Germinal center (tissue), 1 donor: ENCODE results near the gene ZBTB7C.

Source experiments
- DNase-seq: peaks from one replicate; pipeline ENCODE4 v3.0.0; 2012; ENCODE audit warnings: mixed read lengths, low spot score

ZBTB7C gene

DNA sequence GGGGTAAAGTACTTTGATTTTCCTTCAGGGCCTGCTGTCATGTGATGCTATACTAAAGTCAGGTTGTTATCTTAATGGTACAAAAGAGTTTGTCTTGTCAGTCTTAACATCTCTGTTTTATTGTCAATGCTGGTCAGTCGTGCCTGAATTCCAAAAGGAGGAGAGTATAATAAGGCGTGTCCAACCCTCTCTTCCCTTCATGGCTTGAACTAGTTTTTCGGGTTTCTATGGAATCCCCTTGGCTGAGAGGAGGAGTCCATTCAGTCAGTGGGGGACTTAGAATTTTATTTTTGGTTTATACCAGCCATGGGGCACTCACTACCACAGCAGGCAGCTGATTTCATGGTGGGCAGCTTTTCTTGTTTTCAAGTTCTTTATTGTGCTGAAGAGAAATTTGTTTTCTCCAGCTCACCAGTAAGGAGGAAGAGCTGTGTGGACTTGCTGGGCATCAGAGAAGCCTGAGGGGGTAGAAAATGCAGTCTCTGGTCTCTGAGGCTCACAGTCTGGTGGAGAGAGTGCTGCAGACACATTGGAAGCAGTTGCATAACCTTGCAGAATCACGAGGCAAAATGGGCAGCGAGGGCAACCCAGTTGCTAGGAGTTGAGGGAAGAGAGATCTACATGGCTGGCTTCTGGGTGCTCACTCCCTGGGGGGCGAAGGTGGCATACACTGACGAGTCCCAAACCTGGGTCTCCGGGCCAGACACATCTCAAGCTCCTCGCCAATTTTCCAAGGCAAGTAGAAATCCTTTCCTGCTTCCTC, 193.1 kb downstream of the ZBTB7C start:
- no peak for DNase-seq

DNA sequence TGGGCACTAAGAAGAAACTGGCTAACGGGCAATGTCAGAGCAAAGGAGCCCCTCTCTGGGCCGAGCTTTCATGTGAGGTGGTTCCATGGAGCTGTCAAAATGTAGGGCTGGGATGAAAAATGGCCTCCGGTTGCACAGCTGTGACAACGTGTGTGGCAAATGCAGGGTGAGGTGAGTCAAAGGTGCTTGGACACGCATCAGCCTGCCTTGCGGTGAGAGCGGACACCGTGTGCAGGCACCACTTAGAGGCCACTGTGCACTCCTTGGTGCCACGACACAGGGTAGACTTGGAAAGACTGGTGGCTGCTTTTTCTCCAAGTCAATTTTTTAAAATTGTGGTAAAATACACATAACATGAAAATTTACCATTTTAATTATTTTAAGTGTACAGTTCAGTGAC, 195.4 kb downstream of the ZBTB7C start:
- no peak for DNase-seq

DNA sequence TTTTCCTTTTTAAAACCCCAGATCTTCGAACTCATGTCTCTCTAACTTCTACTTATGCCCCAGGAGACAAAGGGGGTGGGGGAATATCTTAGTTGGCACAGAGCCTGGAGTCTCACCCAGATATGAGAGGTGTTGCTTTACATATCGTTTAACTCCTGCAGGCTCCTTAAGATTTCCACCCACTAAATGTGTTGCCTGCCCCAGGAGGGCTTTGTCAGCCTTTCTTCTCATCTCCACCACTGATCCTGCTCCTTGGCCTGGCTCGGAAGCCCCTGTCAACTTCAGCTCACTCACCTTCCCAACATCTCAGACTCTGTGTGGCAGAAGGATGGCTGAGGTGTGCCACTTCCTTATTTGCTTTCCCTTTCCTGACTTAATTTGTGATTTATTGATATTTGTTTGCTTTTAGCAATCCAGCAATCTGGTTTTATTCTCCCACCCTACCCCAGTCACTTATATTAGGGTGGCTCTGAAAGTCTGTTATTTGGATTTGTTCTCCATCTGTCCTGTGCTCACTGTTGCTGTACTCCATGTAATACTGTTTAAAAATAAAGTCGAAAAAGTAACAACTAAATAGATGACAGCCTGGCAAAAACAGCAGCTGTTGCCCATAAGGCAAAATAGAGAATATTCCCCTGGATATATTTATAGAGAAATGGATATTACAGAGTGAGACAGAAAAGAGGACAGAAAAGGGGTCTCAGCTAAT, 200.6 kb downstream of the ZBTB7C start:
- DNase-seq = no peak

DNA sequence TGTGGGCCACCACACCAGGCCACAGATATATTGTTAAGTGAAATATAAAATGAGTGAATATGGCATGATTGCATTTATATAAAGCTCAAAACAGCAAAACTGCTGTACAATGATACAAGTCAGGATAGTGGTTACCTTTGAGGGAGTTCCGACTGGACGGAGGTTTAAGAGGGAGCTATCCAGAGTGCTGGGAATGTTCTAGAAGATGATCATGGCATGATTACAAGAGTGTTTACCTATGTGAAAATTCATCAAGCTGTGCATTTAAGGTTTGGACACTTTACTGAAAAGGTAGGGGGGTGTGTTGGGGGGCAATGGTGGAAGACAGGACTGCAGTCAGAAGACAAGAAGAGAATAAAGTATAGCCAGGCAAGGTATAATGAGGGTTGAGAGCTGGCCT, 201.4 kb downstream of the ZBTB7C start:
- DNase-seq = no peak

DNA sequence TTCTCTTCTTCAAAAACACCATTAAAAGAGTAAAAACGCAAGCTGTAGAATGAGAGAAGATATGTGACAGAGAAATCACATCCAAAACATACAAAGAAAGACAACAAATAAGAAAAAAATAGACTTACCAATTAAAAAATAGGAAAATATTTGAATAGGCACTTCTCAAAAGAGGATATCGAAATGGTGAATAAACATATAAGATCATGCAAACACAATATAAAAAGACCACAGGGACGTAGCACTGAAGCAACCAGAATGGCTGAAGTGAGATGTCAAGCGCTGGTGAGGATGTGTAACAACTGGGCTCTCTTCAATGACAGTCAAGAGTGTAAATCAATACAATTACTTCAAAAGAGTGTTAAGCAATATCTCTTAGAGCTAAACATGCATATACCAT, 202.3 kb downstream of the ZBTB7C start:
- DNase-seq = no peak

DNA sequence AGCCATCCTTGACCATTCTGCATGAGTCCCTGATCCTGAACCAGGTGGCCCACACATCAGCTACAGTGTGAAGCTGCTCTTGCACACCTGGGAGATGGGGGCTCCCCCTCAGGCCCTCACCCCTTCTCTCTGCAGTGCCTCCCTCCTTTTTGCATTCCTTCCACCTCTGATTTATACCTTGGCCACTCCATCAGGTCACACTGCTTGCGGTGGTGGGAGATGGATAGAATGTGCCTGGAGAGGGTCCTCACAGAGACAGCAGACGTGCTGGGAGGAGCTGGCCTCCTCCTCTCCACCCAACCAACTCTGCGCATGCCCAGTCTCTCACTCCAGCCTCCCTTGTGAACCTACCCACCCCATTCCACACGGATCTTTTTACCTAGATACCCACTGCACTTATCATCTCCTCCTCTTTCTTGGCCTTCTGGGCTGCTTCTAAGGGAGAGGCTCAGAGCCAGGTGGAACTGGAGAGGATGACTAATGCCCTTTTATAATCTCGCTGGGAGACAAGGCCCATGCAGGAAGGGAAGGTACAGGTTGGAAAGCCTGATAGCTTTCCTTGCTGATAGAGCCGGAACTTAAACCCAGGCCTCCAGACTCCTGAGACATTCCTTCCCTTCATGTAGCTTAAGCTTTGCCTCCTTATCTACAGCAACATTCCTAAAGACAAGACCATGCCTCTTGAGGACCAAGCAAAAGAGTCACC, 205.1 kb downstream of the ZBTB7C start:
- DNase-seq = no peak

DNA sequence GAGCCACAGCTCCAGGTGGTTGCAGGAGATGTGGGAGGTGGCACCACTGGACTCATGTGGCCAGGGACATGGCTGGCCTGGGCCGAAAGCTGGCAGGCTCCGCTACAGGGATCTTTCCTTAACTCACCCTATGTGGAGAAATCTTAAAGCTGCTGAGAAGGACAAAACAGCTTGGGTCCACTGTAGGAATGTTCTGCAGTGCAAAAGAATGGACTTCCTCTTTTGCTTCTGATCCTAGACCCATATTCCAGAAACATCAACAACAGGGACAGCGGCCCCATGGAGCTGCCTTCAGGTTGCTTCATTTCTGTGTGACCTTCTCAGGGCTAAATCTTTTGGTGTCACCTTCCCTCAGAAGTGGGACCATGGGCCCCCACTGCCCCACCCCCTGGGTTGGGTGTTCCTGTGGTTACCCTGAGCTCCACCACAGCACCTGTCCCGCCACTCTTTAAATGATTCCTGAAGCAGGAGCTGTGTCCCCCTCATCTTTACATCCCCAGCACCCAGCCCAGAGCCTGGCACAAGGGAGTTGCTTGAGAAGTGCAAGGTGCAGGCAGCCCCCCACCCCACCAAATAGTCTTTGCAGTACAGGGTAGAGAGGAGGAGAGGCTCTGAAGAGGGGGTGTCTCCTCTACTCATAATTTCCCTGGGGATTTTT, 205.8 kb downstream of the ZBTB7C start:
- no peak for DNase-seq

DNA sequence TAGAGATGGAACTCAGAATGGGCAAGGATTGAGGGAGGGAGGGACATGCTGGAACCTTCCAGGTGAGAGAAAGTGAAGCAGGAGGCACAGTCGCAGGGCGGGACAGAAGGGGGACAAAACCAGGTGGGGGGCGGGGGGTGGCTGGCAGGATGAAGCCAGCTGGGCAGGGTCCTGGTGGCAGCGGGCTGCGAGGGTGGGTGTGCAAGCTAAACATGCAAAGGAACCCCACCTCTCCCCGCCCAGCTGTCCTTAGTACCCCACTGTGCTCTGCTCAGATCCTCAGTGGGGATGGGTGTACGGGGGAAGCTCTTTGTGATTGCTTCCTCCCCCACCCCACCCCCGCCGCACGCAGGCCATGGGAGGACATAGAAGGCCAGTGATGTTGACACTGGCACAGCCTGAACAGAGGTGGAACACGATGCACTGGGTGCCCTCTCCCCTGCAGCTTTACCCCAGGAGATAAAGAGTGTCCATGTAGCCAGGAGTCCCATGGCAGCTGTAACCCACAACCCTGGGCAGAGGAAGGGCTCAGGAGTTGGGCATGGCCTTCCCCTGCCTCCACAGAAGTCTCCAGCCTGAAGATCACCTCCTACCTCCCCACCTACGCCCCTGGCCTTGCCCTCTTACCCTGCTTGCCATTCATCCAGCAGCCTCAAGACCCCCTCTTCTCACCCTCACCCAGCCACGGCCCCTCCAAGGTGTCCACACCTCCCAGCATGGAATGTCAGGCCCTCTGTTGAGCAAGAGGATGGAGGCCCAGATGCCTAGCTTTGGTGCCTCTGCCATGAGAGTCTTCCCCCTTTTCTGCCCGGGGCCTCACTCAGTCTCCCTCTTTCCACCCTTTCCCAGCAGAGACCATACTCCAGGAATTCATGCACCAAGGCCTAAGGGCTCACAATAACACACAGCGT, 206.6 kb downstream of the ZBTB7C start:
- no peak for DNase-seq

DNA sequence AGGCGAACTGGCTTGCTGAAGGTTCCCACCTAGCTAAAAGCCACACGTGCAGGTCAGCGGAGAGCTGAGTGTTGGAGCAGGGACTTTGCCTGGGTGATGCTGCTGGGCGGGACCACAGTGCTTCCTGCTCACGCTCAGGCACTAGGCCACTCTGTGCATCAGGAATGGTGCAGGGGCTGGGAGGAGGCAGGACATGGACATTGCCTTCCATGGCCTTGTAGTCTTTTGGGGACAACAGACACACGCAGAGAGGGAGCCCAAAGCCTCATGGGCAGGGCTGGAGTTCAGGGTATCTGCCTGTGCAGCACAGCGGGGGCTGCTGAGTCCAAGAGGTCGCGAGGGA, 207.2 kb downstream of the ZBTB7C start:
- no peak for DNase-seq

DNA sequence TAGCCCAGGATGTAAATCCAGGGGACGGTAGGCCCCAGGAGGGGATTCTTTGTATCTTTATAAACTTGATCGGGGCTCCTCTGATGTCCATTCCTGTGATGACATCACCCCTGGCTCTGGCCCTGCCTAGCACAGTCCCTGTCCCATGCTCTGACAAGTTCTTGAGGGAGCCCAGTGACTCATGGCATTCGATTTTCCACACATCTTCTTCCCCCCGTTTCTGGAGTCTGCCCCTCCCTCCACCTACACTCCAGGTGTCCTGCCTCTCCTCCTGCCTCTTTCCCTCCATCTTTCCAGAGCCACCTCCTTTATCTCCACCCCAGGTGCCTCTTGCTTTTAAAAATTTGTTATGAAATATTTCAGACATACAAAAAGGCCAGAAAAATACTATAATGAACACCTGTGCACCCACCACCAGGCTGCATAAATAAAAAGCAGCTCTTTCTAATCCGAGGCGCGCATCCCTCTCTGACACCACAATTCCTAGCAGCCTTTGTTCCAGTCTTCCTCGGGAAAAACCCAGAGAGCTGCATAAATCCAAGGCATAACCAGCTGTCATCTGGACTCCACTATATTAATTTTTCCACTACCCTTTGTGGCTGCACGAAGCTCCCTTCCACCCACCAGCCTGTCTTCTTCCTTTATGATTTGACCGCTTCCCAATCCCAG, 207.7 kb downstream of the ZBTB7C start:
- DNase-seq = no peak

DNA sequence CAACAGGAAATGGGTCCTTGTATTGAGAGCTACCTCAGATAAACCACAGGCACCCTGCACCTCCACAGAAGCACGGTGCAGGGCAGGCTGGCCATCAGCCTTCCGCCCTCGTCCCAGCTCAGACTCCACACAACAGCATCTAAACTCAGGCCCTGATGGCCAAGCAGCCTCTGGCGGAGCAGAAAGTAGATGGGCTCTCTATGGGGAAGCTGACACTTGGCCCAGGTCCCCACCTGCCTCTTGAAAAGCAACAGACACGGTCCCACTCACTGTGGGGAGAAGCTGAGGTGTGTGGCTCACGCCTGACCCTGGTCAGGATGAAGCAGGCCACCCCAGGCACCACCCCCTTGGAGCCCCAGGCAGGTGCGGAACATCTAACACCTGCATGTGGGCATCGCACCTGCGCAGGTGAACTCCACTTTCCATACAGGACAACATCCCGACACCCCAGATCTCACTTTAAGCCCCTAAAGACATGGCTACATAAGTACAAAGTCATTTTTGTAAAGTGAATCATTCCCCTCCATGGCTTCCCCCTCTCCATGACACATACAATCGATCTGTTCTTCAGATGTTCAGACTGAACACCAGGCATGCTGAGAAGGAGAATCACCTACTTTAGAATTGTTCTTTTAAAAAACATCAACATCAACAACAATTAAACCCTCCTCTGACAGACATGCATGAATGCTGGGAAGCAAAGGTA, 208.4 kb downstream of the ZBTB7C start:
- no peak for DNase-seq

DNA sequence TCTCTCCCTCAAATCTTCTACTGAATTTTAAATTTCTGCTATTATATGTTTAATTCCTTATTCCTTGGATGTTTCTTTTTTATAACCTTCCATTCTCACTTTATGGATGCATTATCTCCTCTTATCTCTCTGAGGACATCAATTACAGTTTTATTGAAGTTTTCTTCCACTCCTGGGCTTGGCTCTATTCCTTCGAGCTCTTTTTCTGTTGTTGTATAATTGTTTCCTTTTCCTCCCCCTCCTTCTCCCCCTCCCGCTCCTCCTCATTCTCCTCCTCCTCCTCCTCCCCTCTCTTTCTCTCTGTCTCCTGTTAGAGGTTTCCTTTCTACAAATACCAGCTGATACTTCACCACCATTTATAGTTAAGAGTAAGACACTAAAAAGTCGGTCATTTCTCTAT, 209.8 kb downstream of the ZBTB7C start:
- DNase-seq = no peak

DNA sequence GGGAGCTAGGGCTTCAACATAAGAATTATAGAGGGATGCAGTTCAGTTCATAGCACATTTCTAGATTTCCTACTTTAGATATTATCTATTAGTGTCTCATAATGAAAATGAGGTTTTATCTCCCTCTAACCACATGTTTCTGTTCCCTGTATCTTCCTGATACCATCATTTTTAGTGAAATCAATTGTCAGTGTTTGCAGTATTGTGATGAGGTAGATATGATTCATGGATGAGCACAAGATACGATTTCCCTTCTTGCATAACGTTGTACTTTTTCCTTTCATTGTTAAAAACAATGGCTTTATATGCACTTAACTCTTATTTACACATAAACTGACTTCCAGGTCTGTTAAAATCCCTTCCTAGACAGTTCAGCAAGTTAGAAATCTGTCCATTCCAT, 211.4 kb downstream of the ZBTB7C start:
- no peak for DNase-seq

DNA sequence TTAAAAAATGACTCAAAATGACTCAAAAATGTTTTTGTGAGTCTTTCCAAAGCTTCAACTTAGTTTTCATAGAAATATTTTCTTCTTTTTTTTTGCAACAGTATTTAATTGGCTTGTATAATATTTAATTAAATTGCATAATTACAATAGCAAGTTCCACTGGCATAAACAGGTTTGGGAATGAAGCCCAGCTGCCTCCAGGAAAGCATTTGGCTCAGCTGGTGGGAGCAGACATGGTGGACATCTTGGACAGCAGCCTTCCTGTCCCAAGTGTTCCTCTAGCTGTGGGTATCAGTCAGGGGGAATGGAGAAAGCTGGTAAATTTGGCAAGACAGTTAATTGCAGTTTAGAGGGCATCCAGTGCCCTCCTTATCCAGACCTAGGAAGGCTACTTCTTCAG, 213.4 kb downstream of the ZBTB7C start:
- DNase-seq = no peak

DNA sequence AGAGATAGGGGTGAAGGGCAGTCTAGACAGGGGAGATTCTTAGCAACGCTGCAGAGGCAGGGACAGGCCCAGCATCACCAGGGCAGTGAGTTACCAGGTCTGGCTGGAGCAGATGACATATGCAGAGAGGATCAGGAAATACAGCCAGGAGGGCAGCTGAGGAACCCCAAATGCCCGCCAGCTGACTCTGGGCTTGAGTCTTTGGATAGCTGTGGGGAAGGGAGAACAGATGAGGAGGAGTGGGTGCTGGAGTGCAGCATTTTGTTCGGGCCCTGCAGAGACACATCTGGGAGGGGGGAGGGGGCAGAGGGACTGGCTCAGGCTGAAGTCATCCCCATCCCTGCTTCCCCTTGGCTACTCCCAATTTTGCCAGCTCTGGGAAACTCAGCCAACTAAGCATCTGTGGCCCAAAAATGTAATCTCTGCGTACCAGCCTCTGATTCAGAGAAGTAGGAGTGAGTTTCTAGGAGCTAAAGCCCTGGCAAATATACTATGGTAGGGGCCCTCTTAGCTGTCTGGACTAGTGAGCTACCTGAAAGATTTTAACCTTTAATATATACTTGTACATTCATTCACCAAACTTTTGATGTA, 214.5 kb downstream of the ZBTB7C start:
- no peak for DNase-seq

DNA sequence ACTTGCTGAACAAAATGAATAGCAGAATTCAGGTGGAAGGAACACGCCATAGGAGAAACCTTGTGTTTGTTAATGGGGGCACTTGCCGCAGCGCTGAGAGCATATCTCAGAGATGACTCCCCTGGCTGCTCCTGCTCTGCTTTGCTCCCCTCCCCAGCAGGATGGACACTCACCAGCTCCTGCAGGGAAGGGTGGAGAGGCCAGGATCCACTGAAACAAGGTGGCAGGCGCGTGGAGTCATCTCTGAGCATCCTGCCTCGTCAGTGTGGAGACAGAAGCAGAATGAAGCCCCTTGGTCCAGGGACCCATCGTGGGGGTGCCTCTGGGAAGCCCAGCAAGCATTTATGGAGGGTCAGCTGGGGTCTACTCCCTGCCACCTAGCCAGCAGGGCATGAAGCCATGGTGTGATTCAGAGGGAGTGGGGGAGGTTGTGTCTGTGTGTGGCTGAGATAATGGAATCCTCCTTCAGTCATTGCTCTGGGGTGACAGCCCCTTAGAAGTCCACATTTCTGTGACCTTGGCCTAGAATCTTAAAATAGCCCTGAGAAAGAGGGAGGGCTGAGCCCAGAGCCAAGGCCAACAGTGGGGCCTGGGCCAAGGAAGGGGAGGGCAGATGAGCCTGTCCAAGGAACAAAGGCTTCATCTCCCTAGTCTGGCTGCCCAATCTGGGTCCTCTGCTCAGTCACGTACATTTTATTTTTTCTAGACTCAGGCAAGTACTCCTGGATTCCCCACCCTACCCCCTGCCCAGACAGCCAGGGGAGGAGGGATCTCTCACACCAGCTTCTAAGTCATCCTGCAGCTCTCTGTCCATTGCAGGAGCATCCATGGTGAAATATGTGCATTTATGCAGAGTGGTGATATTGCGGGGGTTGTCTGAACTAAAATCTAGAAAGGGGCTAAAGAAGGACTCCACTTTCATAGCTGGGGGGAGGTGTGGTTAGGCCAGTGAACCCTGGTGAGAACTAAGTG, 215.4 kb downstream of the ZBTB7C start:
- DNase-seq = no peak

DNA sequence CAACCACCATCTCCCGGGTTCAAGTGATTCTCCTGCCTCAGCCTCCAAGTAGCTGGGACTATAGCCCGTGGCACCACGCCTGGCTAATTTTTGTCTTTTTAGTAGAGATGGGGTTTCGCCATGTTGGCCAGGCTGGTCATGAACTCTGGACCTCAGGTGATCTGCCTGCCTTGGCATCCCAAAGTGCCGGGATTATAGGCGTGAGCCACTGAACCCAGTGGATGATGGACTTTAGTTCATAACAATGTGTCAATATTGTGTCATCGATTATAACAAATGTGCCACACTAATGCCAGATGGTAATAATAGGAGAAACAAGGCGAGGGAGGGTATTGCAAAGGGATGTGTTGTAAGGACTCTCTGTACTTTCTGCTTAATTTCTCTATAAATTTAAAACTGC, 216.6 kb downstream of the ZBTB7C start:
- DNase-seq = no peak

DNA sequence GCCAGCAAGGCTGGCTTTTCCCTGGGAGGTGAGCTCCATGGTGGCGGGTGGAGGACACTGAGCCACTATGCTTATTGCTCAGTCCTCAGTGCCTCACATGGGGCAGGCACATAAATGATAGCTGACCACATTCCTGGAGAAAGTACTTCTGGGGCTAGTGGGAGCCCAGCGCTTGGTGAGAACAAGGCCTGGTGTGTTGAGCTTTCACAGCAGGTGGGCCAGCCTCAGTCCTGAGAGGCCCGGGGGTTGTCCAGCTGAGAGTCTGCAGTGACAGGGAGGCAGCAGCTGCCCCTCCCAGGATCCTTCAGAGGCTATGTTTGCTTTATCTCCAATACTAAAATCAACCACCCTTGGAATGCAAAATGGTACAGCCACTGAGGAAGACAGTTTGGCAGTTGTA, 217.7 kb downstream of the ZBTB7C start:
- DNase-seq = no peak

DNA sequence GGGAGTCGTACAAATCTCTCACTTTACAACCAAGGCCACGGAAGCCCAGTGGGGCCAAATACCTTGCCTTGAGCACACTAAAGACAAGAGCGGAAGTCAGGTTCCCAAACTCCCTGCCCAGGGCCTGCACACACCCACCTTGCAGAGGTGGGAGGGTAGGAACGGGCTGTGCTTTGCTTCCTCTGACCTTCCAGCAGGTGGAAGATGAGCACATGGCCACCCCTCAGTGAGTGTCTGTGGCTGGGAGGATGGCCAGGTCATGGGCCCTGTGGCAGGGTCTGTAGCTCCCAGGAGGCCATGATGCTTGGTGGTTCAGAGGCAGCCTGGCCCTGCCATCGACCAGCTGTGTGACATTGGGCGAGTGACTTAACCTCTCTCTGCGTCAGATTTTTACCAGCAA, 218.2 kb downstream of the ZBTB7C start:
- DNase-seq = no peak
